WTC11 (cell line): ENCODE results near the gene TMEM179.

Source experiments
- ATF2 ChIP-seq: sonication (generic); formaldehyde crosslinking; IDR thresholded peaks from 2 replicates; pipeline ENCODE4 v1.8.1; 2022; ENCODE audit warnings: low read depth, missing genetic modification reagents, borderline replicate concordance
- IRF2 ChIP-seq: sonication (generic); formaldehyde crosslinking; IDR thresholded peaks from 2 replicates; pipeline ENCODE4 v1.8.0; 2022; ENCODE audit warnings: low read depth, missing genetic modification reagents, borderline replicate concordance
- KAT7 ChIP-seq: sonication (generic); formaldehyde crosslinking; IDR thresholded peaks from 2 replicates; pipeline ENCODE4 v1.8.1; 2023; ENCODE audit warnings: missing genetic modification reagents, mild to moderate bottlenecking, borderline replicate concordance
- TF ChIP-seq, protein P1 (sequence below): sonication (generic); formaldehyde crosslinking; IDR thresholded peaks from 2 replicates; pipeline ENCODE4 v1.8.1; 2023; ENCODE audit warnings: mild to moderate bottlenecking, missing genetic modification reagents, moderate library complexity

GRCh38 chr14:104548802-104549535 is 55.6 kb downstream of the TMEM179 start:
- TF ChIP-seq ATF2 (CRISPR knock-in tag) (no peak), KAT7 (no peak), IRF2 (CRISPR knock-in tag) (no peak)
- TF ChIP-seq, protein P1, sequence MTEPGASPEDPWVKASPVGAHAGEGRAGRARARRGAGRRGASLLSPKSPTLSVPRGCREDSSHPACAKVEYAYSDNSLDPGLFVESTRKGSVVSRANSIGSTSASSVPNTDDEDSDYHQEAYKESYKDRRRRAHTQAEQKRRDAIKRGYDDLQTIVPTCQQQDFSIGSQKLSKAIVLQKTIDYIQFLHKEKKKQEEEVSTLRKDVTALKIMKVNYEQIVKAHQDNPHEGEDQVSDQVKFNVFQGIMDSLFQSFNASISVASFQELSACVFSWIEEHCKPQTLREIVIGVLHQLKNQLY: no peak
